ENCODE measurements around the gene SRP72.
A peak's percentile ranks its signal among the peaks of the same experiment; 100 is the strongest.

SRP72 gene

DNA sequence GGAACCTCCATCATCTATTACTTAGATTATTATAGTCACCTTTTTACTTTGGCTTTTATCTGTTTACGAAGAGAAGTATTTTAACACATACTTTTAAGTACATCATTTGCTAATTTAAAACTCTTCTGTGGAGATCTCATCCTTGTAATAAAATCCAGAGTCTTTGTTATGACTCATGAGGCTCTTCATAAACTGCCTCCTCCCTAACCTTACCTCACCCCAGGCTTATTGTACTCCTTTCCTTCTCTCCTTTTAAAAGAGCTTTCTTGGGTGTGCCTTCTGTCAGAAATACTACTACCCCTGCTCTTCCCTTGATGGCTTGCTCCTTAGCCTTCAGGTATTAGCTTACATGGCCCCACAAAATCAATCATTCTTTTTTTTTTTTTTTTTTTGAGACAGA, 44.7 kb downstream of the SRP72 start:
- Histone ChIP-seq H3K27ac (replicated peaks; ENCODE audit: low read length) (no peak overlapping the region), H3K4me1 (ENCODE audit: control insufficient read depth in 2 of 2, insufficient read depth in 1 of 2, low read depth in 1 of 2, low read length in 2 of 2) (no peaks in the 10 kb centered on the region), H3K9ac (ENCODE audit: low read depth, low read length, poor library complexity) (no peak overlapping the region), H2AFZ (ENCODE audit: low read length) (no peak overlapping the region), H3K9me3 (replicated peaks in 1 of 2; ENCODE audit: control insufficient read depth in 2 of 2, insufficient read depth in 1 of 2, low read depth in 1 of 2, low read length in 2 of 2) (no peaks in the 10 kb centered on the region), H4K8ac (ENCODE audit: low read depth, low read length) (no peak overlapping the region), H2BK120ac (ENCODE audit: low read depth, low read length) (no peak overlapping the region), H3K36me3 (replicated peaks in 1 of 2; ENCODE audit: control insufficient read depth in 2 of 2, insufficient read depth in 2 of 2, low read length in 2 of 2) (no peaks in the 10 kb centered on the region), H3K4ac (ENCODE audit: low read length) (no peak overlapping the region), H2BK12ac (ENCODE audit: low read length) (no peak overlapping the region), H2AK5ac (ENCODE audit: low read depth, low read length) (no peak overlapping the region), H2BK15ac (ENCODE audit: low read length) (no peak overlapping the region), H3K27me3 (ENCODE audit: control insufficient read depth in 3 of 3, insufficient read depth in 3 of 3, low read depth in 1 of 3, low read length in 3 of 3) (no peaks in the 10 kb centered on the region), H4K91ac (ENCODE audit: low read depth, low read length, poor library complexity) (no peak overlapping the region), H3K23ac (ENCODE audit: low read depth, low read length, poor library complexity) (no peak overlapping the region), H3K14ac (ENCODE audit: low read length) (no peak overlapping the region), H3K79me1 (ENCODE audit: low read depth, low read length) (no peaks in the 10 kb centered on the region), H3K4me2 (ENCODE audit: insufficient read depth, low read length, poor library complexity, severe bottlenecking) (no peak overlapping the region), H3K18ac (ENCODE audit: low read length) (no peak overlapping the region), H2BK5ac (ENCODE audit: low read length) (no peak overlapping the region), H3K4me3 (ENCODE audit: low read length in 2 of 2) (no peak overlapping the region)
- no peak for DNase-seq (ENCODE audit: low spot score)
- WGBS, 2 donors (ENCODE audit: extremely low coverage in 2 of 2, insufficient read length in 2 of 2, insufficient replicate concordance in 1 of 2): no CpG with 5 or more reads among the region's 1 CpG

DNA sequence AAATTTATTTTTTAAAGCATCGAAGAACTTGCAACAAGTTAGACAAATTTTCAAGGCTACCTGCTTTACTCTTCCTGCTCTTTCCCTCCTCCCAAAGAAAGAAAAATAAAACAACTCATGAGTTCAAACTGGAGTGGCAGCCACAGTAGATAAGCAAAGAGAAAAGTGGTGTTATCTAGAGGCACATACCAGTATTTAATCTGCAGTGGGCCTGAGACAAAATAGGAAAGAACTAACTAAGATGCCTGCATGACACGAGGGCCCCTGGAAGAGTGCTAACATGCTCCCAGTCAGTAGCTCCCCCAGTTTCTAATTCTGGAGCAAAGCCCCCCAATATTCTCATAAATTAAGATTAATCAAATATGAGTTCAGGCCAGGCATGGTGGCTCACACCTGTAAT, 46.1 kb downstream of the SRP72 start:
- Histone ChIP-seq H2BK120ac (ENCODE audit: low read depth, low read length) (no peak overlapping the region), H2BK5ac (ENCODE audit: low read length) (no peak overlapping the region), H3K27me3 (ENCODE audit: control insufficient read depth in 3 of 3, insufficient read depth in 3 of 3, low read depth in 1 of 3, low read length in 3 of 3) (no peaks in the 10 kb centered on the region), H3K9me3 (replicated peaks in 1 of 2; ENCODE audit: control insufficient read depth in 2 of 2, insufficient read depth in 1 of 2, low read depth in 1 of 2, low read length in 2 of 2) (no peaks in the 10 kb centered on the region), H3K4me3 (ENCODE audit: low read length in 2 of 2) (no peak overlapping the region), H3K36me3 (replicated peaks in 1 of 2; ENCODE audit: control insufficient read depth in 2 of 2, insufficient read depth in 2 of 2, low read length in 2 of 2) (no peaks in the 10 kb centered on the region), H3K14ac (ENCODE audit: low read length) (no peak overlapping the region), H3K27ac (replicated peaks; ENCODE audit: low read length) (no peak overlapping the region), H3K4me1 (ENCODE audit: control insufficient read depth in 2 of 2, insufficient read depth in 1 of 2, low read depth in 1 of 2, low read length in 2 of 2) (no peaks in the 10 kb centered on the region), H3K4ac (ENCODE audit: low read length) (no peak overlapping the region), H2BK15ac (ENCODE audit: low read length) (no peak overlapping the region), H3K9ac (ENCODE audit: low read depth, low read length, poor library complexity) (no peak overlapping the region), H2AK5ac (ENCODE audit: low read depth, low read length) (no peak overlapping the region), H3K79me1 (ENCODE audit: low read depth, low read length) (no peaks in the 10 kb centered on the region), H3K23ac (ENCODE audit: low read depth, low read length, poor library complexity) (no peak overlapping the region), H4K8ac (ENCODE audit: low read depth, low read length) (no peak overlapping the region), H3K4me2 (ENCODE audit: insufficient read depth, low read length, poor library complexity, severe bottlenecking) (no peak overlapping the region), H2BK12ac (ENCODE audit: low read length) (no peak overlapping the region), H2AFZ (ENCODE audit: low read length) (no peak overlapping the region), H3K18ac (ENCODE audit: low read length) (no peak overlapping the region), H4K91ac (ENCODE audit: low read depth, low read length, poor library complexity) (no peak overlapping the region)
- no CpG with 5 or more reads among the region's 2 CpGs for WGBS, 2 donors (ENCODE audit: extremely low coverage in 2 of 2, insufficient read length in 2 of 2, insufficient replicate concordance in 1 of 2)
- no peak for DNase-seq (ENCODE audit: low spot score)

DNA sequence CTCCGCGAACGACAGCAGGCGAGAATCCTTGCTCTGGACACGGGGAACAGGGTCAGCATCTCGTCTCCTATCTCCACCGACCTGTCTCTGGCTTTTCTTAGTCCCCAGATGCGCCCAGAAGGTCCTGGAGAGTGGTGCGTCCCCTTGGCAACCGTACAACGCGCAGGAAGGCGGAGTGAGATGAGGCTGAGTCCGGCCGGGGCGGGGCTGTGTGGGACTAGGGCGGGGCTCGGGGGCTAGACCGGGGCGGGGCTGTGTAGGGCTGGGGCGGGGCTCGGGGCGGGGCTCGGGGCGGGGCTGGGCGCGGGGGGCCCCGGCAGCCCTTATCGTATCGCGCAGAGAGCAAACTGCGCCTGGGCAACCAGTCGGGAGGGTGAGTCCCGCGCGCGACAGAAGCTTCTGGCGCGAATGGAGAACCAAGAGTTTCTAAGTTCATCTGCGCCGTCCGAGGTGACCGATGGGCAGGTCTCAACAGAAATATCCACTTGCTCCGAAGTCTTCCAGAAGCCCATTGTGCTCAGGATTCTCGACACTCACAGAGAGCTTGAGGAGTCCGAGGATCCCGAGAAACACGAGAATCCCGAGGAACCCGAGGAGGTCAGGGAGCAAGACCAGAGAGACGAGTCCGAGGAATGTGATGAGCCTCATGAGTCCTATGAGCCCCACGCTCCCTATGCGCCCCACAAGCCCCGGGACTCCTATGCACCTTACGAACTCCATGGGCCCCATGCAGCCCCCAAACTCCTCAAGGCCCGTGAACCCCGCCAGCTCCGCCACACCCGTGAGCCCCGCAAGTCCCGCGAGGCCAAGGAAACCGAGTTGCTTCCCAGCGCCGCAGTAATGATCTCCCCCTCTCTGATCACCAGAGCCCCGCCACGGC, 63.1 kb downstream of the SRP72 start:
- H4K8ac ChIP-seq (ENCODE audit: low read depth, low read length): no peak overlapping the region
- peak overlapping the region; percentile 95 for H2AFZ ChIP-seq (ENCODE audit: low read length)
- H3K27ac ChIP-seq (replicated peaks; ENCODE audit: low read length): no peak overlapping the region
- no peak overlapping the region for H3K23ac ChIP-seq (ENCODE audit: low read depth, low read length, poor library complexity)
- H3K4me1 ChIP-seq (ENCODE audit: control insufficient read depth in 2 of 2, insufficient read depth in 1 of 2, low read depth in 1 of 2, low read length in 2 of 2): peaks cover 3 to 4% of the 10 kb centered on the region in 2 donors
- no peak overlapping the region for H2BK15ac ChIP-seq (ENCODE audit: low read length)
- peaks cover 0 to 3% of the 10 kb centered on the region in 2 donors for H3K9me3 ChIP-seq (replicated peaks in 1 of 2; ENCODE audit: control insufficient read depth in 2 of 2, insufficient read depth in 1 of 2, low read depth in 1 of 2, low read length in 2 of 2)
- H3K27me3 ChIP-seq (ENCODE audit: control insufficient read depth in 3 of 3, insufficient read depth in 3 of 3, low read depth in 1 of 3, low read length in 3 of 3): peaks cover 0 to 48% (median 15%) of the 10 kb centered on the region in 3 experiments
- H2BK5ac ChIP-seq (ENCODE audit: low read length): no peak overlapping the region
- peak overlapping the region; percentile 63 to 81 for H3K4me3 ChIP-seq (ENCODE audit: low read length in 2 of 2)
- H2AK5ac ChIP-seq (ENCODE audit: low read depth, low read length): no peak overlapping the region
- H2BK120ac ChIP-seq (ENCODE audit: low read depth, low read length): no peak overlapping the region
- H3K9ac ChIP-seq (ENCODE audit: low read depth, low read length, poor library complexity): no peak overlapping the region
- H3K18ac ChIP-seq (ENCODE audit: low read length): peak overlapping the region; percentile 91
- H3K79me1 ChIP-seq (ENCODE audit: low read depth, low read length): no peaks in the 10 kb centered on the region
- no peak overlapping the region for H3K4ac ChIP-seq (ENCODE audit: low read length)
- DNase-seq (ENCODE audit: low spot score): peak; percentile 82
- no peaks in the 10 kb centered on the region for H3K36me3 ChIP-seq (replicated peaks in 1 of 2; ENCODE audit: control insufficient read depth in 2 of 2, insufficient read depth in 2 of 2, low read length in 2 of 2)
- no peak overlapping the region for H4K91ac ChIP-seq (ENCODE audit: low read depth, low read length, poor library complexity)
- peak overlapping the region; percentile 79 for H3K4me2 ChIP-seq (ENCODE audit: insufficient read depth, low read length, poor library complexity, severe bottlenecking)
- WGBS, 2 donors (ENCODE audit: extremely low coverage in 2 of 2, insufficient read length in 2 of 2, insufficient replicate concordance in 1 of 2): no CpG with 5 or more reads among the region's 68 CpGs
- H3K14ac ChIP-seq (ENCODE audit: low read length): no peak overlapping the region
- no peak overlapping the region for H2BK12ac ChIP-seq (ENCODE audit: low read length)

DNA sequence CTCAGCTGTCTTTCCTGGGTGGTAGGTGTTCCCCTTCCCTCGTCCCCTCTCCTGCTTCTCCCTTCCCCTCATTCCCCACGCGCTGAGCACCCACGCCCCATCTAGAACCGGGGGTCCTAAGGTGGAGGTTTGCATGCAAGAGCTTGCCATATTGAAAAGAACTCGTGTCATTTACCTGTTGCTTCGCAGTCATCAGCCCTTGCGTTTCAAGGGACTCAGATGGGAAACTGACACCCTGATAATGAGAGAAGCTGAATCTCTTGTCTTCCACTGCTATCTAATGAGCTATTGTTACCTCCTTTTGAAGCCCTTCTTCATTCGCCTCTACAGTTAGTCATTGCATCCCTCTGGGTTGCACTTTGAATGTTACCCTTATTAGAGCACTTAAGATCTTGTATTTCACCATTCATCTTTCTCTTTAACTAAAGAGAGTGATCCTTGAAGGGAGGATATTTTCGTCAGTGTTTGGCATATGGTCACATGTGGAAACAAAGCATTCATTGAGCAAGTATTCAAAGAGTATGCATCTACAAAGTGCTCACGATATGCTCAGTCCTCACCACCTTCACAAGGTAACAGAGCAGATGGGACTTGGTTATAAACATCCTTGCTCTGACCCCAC, 63.8 kb downstream of the SRP72 start:
- no peak overlapping the region for H2BK15ac ChIP-seq (ENCODE audit: low read length)
- H3K4me3 ChIP-seq (ENCODE audit: low read length in 2 of 2): peak overlapping the region; percentile 63 to 81
- no peak overlapping the region for H4K8ac ChIP-seq (ENCODE audit: low read depth, low read length)
- peaks cover 0 to 48% (median 15%) of the 10 kb centered on the region in 3 experiments for H3K27me3 ChIP-seq (ENCODE audit: control insufficient read depth in 3 of 3, insufficient read depth in 3 of 3, low read depth in 1 of 3, low read length in 3 of 3)
- H2BK120ac ChIP-seq (ENCODE audit: low read depth, low read length): no peak overlapping the region
- no peak overlapping the region for H2BK5ac ChIP-seq (ENCODE audit: low read length)
- H3K23ac ChIP-seq (ENCODE audit: low read depth, low read length, poor library complexity): no peak overlapping the region
- no peaks in the 10 kb centered on the region for H3K36me3 ChIP-seq (replicated peaks in 1 of 2; ENCODE audit: control insufficient read depth in 2 of 2, insufficient read depth in 2 of 2, low read length in 2 of 2)
- H3K79me1 ChIP-seq (ENCODE audit: low read depth, low read length): no peaks in the 10 kb centered on the region
- H4K91ac ChIP-seq (ENCODE audit: low read depth, low read length, poor library complexity): no peak overlapping the region
- H3K9ac ChIP-seq (ENCODE audit: low read depth, low read length, poor library complexity): no peak overlapping the region
- H3K18ac ChIP-seq (ENCODE audit: low read length): peak overlapping the region; percentile 60
- no peak overlapping the region for H2BK12ac ChIP-seq (ENCODE audit: low read length)
- no peak for DNase-seq (ENCODE audit: low spot score)
- H3K4ac ChIP-seq (ENCODE audit: low read length): no peak overlapping the region
- peaks cover 0 to 5% of the 10 kb centered on the region in 2 donors for H3K9me3 ChIP-seq (replicated peaks in 1 of 2; ENCODE audit: control insufficient read depth in 2 of 2, insufficient read depth in 1 of 2, low read depth in 1 of 2, low read length in 2 of 2)
- H3K4me2 ChIP-seq (ENCODE audit: insufficient read depth, low read length, poor library complexity, severe bottlenecking): peak overlapping the region; percentile 79
- WGBS, 2 donors (ENCODE audit: extremely low coverage in 2 of 2, insufficient read length in 2 of 2, insufficient replicate concordance in 1 of 2): no CpG with 5 or more reads among the region's 11 CpGs
- H2AK5ac ChIP-seq (ENCODE audit: low read depth, low read length): no peak overlapping the region
- no peak overlapping the region for H3K14ac ChIP-seq (ENCODE audit: low read length)
- peaks cover 3 to 4% of the 10 kb centered on the region in 2 donors for H3K4me1 ChIP-seq (ENCODE audit: control insufficient read depth in 2 of 2, insufficient read depth in 1 of 2, low read depth in 1 of 2, low read length in 2 of 2)
- peak overlapping the region; percentile 92 for H2AFZ ChIP-seq (ENCODE audit: low read length)
- H3K27ac ChIP-seq (replicated peaks; ENCODE audit: low read length): no peak overlapping the region
